Erythroblast (primary cell): ENCODE measurements around the gene ZNF513.

Experiments
- GATA1 ChIP-seq: IDR thresholded peaks from 2 replicates; pipeline ENCODE4 v1.6.1; 2011; ENCODE audit warnings: low read depth, mild to moderate bottlenecking, control low read depth, low read length, moderate library complexity
- POLR2A ChIP-seq: IDR thresholded peaks from 2 replicates; pipeline ENCODE4 v1.6.1; 2011; ENCODE audit warnings: mild to moderate bottlenecking, low read length

DNA sequence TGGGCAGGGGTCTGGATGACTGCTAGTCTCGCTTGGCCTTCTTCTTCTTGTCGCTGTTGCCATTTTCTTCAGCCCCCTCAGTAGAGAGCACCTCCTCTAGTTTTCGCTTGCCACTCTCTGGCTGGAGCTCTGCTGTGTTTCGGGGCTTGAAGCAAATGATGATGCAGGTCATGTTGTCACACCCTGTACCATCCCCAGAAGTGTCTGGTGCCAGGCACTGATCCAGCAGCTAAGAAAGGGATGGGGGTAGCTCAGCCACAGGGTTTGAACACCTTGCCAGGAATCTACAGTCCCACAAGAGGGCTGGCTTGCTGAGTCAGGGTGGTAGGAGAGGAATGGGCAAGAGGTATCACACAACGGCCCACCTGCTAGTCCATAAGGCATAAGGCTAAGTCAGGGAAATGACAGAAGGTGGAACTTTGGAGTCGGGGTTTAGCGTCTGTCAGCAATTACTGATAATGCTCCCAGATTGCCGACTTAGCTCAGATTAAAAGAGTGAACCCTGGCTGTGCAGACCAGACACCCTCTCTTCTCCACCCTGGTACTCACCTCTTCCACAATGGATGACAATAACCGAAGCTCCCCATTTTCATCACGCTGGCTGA lies 1.1 kb upstream of the ZNF513 start:
- TF ChIP-seq POLR2A: no peak
- no peak for TF ChIP-seq GATA1
